HG03520 (cell line): ENCODE data around the gene UNC119B.

Experiments
- ATAC-seq: cut with Tn5 transposase; IDR thresholded peaks from one replicate; pipeline ENCODE4 v1.9.1; 2021; ENCODE audit warnings: mild to moderate bottlenecking, moderate library complexity; ENCODE audit not compliant: unreplicated experiment

Gene UNC119B

GRCh38 chr12:120687578-120688289 is 22.5 kb upstream of the UNC119B start:
- ATAC-seq, result no peak

- no peak for ATAC-seq
Observed at GRCh38 chr12:120688527-120689071, 21.7 kb upstream of the UNC119B start.

- ATAC-seq, result no peak
Observed at GRCh38 chr12:120689397-120690082, 20.7 kb upstream of the UNC119B start.

- no peak for ATAC-seq
Observed at GRCh38 chr12:120690083-120690450, 20.2 kb upstream of the UNC119B start.

DNA sequence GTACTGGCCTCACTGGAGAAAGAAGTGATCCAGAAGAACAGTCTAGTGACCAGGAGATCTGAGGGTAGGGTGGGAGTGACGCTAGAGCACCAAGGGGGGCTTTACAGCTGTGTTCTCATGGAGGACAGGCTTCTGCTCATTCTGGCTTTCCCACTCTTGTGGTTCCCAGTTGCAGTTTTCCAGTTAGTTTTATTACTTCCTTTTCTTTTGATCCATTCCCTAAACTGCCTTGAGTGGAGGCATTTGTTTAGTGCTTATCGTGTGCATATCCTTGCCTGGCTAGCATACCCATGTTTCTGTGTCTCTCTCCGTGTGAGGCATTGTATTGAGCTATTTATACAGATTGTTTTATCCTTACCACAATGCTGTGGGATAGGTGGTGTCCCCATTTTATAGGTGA is 19.3 kb upstream of the UNC119B start:
- ATAC-seq, result no peak

- ATAC-seq, result no peak
Observed at GRCh38 chr12:120692524-120693033, 17.7 kb upstream of the UNC119B start.

GRCh38 chr12:120693848-120694247 is 16.4 kb upstream of the UNC119B start:
- no peak for ATAC-seq

DNA sequence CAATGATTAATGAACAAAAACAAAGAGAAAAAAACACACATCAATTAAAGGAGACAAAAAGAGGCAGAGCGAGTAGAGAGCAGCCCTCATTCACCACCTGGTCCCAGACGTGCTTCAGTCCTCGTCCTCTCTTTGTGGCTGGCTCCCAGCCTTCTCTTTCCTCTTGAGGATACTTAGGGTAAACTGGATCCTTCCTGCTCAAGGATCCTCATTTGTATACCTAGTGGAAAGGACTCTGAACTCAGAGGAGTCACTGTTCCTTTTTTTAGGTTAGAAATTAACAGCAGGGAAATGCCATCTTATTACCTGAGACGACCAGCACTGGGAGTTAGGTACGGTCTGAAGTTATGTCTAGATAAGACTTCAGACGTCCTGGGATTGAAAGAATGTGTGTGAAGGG is 13.6 kb upstream of the UNC119B start:
- no peak for ATAC-seq

DNA sequence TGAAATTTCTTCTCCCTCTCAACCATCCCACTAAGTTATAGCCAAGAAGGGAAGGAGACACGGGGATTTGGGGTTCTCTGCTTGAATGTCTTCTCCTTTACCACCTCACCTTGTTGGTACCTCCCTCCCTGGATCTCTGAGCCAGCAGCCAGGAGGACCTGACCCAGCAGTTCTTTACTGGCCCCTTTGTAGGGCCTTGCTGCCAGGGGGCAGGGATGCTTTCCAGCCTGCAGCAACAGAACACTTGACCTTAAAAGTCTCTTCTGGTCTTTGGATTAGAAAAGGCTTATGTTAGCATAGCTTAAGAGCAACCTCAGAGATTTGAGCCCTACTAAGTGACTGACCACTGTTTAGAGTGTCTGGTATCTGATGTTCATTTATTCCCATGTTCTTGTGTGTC is 12.9 kb upstream of the UNC119B start:
- no peak for ATAC-seq

DNA sequence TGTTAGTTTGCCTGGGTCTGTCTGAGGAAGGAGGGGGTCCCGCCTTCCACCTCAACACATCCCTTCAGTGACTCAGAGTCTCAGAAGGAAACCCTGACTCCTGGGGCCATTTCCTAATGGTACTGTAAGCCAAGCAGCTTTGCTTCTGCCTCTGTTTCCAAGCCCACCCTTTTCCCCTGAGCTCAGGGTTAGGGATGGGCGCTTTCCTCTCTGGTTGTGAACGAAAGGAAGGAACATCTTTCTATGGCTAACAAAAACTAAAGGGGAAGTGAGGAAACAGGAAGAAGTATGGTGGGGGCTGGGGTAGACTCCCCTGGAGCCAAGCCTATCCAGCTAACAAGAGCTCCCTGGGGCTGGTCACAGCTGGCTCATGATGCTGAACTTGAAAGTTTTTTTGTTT is 11.6 kb upstream of the UNC119B start:
- ATAC-seq, result no peak

DNA sequence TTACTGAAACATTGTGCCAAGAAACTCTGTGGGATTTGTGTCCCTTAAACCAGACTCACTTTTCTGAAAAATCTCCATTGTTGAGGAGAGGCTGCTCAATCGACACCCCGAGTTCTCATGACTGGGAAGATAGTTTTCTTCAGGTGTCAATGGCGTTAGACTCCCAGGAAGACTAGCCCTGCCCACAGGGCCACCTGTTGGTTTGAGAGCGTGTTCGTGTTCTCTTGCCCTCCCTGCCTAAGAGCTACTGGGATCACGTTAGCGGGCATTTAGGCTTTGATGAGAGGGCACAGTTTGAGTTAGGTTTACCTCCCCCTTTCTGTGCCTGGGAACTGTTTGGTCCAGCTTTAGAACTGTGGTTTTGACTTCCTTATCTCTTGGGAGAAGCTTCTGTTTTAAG is 10.7 kb upstream of the UNC119B start:
- ATAC-seq, result no peak

DNA sequence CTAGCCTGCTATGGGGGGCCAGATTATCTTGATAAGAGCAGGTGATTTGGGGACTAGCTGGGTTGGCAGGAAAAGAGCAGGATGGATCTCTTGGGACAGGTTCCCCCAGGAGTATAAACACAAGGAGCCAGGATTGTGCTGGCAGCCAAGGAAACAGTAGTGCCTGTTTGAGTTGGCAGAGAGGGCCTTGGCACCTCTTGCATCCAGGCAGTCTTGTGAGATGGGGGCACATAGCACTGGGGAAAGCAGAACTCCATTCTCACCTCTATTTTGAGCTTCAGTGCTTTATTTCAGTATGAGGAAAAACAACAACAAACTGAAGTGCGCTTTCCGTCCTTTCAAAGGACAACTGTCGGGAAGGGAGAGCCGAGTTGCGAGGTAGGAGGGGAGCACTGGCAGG is 9.4 kb upstream of the UNC119B start:
- ATAC-seq, result no peak

- ATAC-seq, result no peak
Observed at GRCh38 chr12:120702637-120703036, 7.6 kb upstream of the UNC119B start.

DNA sequence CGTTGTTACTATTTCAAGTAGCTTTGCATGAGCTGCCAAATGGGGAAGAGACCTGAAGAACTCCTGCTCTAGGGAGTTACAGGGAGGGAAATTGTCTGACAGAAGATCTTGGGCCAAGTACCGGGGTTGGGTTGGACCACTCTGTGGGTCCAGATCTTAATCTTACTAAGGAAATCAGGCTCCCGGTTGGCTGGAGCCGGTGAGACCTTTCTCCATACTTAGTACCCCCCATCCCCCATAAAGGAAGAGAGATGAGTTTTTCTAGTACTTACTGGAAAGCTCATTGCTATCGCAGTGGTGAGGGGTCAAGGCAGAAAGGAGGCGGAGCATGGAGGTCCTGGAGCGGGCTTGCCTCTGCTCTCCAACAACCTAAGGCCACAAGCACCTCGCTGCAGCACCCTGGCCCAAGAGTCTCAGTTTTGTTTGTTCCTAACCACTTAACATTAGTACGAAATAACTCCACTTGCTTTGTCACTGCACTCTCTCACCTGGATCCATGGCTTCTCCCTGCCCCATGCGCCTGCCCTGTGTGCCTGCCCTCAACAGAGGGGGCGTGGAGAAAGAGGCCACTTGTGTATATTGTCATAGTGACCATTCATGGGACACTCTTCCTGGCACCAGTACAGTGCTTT is 6.8 kb upstream of the UNC119B start:
- no peak for ATAC-seq

DNA sequence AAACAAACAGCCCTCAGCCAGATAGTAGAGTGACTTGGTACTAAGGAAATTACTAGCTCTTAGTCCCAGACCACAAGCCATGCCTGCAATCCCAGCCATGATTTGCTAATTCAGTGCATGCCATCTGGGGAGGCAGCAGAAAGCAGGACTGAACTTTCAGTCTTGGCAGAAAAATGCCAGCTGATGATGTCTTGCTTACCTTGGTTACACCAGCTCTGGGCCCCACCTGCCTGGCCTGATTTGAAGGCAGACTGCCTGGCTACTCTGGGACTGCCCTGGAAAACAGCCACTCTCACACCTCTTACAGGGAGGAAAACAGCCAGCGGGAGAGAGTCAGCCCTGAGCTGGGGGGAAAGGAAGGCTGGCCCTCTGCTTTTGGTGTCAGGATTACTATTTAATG is 4.6 kb upstream of the UNC119B start:
- no peak for ATAC-seq

GRCh38 chr12:120706029-120706428 is 4.2 kb upstream of the UNC119B start:
- no peak for ATAC-seq

DNA sequence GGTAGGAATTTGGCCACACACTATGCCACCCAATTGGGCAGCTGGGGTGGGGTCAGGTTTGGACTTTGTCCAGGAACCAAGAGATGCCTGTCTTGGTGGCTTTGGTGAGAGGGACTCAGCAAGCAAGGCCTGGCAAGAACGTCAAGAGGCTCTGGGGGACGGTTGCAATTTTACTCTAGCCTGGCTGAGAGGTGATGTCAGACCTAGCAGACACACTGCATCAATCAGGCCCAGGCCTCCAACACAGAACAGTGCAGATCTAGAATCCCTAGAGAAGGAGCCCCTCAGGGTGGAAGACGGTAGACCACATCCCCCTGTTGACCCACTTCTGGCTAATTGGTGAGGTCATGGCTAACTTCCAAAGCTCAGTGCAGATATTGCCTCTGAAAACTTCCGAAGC is 1.6 kb upstream of the UNC119B start:
- no peak for ATAC-seq

DNA sequence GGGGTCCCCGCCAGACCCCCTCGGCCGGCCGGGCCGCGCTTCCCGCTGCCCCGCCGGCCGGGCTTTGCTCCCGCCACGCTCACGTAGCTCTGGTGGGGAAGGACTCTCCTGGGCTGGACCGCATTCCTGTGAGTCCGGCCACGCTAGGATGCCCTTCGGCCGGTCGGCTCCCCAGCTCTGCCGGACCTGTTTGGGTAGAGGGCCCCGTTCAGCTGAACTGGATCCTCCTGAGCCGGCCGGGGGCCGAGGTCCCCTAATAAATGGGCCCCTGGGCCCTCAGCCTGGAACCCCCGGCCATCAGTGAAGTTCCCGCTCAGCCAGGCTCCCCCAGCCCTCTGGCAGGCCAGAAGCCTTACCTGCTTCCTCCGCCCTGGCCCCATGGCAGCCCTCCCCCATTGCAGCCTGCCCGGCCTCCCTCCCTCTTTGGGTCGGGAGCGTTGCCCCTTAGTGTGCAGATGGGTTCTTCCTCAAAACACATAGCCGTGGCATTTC is 593 bp downstream of the UNC119B start:
- ATAC-seq, result peak; percentile 15

DNA sequence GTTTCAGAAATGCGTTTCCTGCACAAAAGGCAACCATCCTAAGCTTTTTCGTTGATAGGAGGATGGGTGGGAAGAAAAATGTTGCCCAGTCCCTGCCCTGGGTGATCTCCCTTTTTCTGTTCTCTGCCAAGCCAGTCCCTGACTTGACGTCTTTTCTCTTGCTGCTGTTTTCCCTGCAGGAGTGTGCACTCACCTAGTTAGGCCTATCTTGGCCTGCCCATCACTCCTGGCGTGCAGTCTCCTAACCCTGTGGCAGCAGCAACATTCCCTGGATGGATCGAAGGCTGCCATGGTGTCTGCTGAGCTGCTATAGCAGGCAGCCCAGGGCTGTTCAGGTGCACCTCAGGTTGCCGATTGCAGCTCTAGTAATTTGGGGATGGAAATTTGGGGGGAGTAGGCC is 1.2 kb downstream of the UNC119B start:
- no peak for ATAC-seq

DNA sequence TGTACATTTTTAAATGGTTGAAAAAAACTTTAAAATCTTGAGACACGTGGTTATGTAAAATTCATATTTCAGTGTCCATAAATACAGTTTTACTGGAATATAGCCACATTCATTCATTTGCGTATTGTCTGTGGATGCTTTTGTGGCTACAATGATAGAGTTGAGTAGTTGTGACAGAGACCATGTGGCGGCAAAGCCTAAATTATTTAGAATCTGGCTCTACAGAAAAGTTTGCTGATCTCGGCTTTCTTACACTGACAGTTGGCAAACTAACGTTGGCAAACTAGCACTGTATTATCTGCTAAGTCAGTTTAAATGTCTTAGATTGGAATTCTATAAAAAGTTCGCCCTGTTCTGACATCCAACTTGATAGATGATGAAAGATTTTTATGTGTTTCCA is 2.4 kb downstream of the UNC119B start:
- ATAC-seq, result no peak

DNA sequence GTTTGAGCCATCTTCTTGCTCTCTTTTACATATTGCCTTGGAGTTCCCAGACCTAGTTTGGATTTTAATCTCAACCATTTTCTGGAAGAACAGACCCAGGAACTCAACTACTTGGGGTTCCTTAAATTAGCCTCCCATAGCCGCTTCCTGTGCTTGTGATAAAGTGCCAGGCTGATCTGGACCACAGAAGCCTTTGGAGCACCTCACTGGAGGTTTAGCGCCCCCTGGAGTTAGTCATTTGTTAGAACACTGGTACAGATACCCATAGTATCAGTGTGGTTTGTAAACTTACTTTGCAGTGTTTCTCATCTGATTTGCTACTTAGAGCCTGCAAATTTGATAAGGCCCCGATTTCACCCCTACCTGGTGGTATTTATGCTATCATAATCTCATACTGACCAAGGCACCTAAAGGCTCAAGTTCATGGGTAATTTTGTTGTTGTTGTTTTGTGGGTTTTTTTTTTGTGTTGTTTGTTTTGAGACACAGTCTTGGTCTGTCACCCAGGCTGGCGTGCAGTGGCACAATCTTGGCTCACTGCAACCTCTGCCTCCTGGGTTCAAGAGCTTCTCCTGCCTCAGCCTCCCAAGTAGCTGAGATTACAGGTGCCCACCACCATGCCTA is 3.7 kb downstream of the UNC119B start:
- no peak for ATAC-seq
